ENCODE results near the gene CLEC20A. TPM values are rescaled to one million over a fixed set of nuclear protein-coding genes. Genes with fewer than 3 reads are reported as not detected.

Gene CLEC20A
- polyA plus RNA-seq: not detected

DNA sequence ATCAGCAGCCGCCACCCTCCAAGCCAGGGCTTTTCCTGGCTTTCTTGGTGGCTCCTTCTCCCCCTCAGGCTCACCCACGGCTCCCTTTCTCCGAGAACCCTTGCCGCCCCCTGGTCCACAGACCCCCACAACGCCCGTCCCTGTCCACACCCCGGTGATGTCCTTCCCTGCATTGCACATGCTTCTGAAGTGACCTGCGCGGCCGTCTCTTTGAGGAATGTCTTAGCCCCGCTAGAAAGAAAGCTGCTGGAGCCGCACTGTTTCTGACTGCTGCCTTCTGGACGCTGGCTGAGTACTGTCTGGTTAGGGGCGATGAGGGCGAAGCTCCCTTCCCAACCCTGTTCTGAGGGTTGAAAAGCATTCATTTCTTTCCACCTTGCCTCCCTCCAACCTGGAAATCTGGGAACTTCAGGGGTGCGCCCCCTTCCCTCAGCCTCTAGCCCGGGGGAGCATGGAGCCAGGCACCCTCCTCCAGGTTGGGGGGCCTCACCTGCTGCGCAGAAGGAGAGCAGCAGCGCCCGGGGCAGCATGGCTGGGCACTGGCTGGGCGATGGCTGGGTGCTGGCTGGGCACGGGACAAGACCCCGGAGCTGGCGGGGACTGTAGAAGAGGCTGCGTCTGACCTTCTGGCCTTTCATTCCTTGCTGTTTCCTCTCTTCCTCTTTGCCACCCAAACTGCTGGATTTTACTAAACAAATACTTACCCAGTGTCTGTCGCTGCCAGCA lies at the start of gene CLEC20A:
TSS of gene CLEC20A (minus strand) at position 555 of the 726 bp plus-strand sequence. CDS start at position 530, 25 bp downstream.
- Histone ChIP-seq H3K4me1 (ENCODE audit: control insufficient read depth in 2 of 2, insufficient read depth in 2 of 2, low read length in 1 of 2) (peaks cover 0 to 4% of the 10 kb centered on the region in 2 donors), H3K27ac (ENCODE audit: low read depth in 2 of 2, low read length in 1 of 2) (no peak within 1 kb of the TSS), H3K27me3 (ENCODE audit: control insufficient read depth in 1 of 2, insufficient read depth in 2 of 2, low read length in 2 of 2) (no peaks in the 10 kb centered on the region), H3K36me3 (ENCODE audit: control insufficient read depth in 2 of 2, insufficient read depth in 2 of 2, low read length in 1 of 2) (no peaks in the 10 kb centered on the region), H3K4me3 (ENCODE audit: low read depth in 1 of 2, low read length in 2 of 2) (no peak within 1 kb of the TSS), H3K9me3 (ENCODE audit: control insufficient read depth in 2 of 2, insufficient read depth in 1 of 2, low read depth in 1 of 2, low read length in 1 of 2) (no peaks in the 10 kb centered on the region)
- WGBS, 2 donors: 93 to 95% methylated on average over 26 of the region's 26 CpGs

GRCh38 chr1:178544531-178544930 lies 47.8 kb upstream of the CLEC20A start:
- Histone ChIP-seq H3K36me3 (ENCODE audit: control insufficient read depth in 2 of 2, insufficient read depth in 2 of 2, low read length in 1 of 2) (peaks cover 0 to 3% of the 10 kb centered on the region in 2 donors), H3K4me3 (ENCODE audit: low read depth in 1 of 2, low read length in 2 of 2) (no peak overlapping the region), H3K27ac (ENCODE audit: low read depth in 2 of 2, low read length in 1 of 2) (no peak overlapping the region), H3K9me3 (ENCODE audit: control insufficient read depth in 2 of 2, insufficient read depth in 1 of 2, low read depth in 1 of 2, low read length in 1 of 2) (no peaks in the 10 kb centered on the region), H3K4me1 (ENCODE audit: control insufficient read depth in 2 of 2, insufficient read depth in 2 of 2, low read length in 1 of 2) (peaks cover 0 to 6% of the 10 kb centered on the region in 2 donors), H3K27me3 (ENCODE audit: control insufficient read depth in 1 of 2, insufficient read depth in 2 of 2, low read length in 2 of 2) (no peaks in the 10 kb centered on the region)
- 72 to 73% methylated on average over 9 of the region's 9 CpGs for WGBS, 2 donors

GRCh38 chr1:178543290-178543607 lies 46.5 kb upstream of the CLEC20A start:
- Histone ChIP-seq H3K36me3 (ENCODE audit: control insufficient read depth in 2 of 2, insufficient read depth in 2 of 2, low read length in 1 of 2) (peaks cover 0 to 3% of the 10 kb centered on the region in 2 donors), H3K4me1 (ENCODE audit: control insufficient read depth in 2 of 2, insufficient read depth in 2 of 2, low read length in 1 of 2) (peaks cover 0 to 16% of the 10 kb centered on the region in 2 donors), H3K4me3 (ENCODE audit: low read depth in 1 of 2, low read length in 2 of 2) (peak overlapping the region; percentile 69 to 76), H3K27ac (ENCODE audit: low read depth in 2 of 2, low read length in 1 of 2) (peak overlapping the region; percentile 35 to 81), H3K9me3 (ENCODE audit: control insufficient read depth in 2 of 2, insufficient read depth in 1 of 2, low read depth in 1 of 2, low read length in 1 of 2) (no peaks in the 10 kb centered on the region), H3K27me3 (ENCODE audit: control insufficient read depth in 1 of 2, insufficient read depth in 2 of 2, low read length in 2 of 2) (no peaks in the 10 kb centered on the region)
- WGBS, 2 donors: 16 to 17% methylated on average over 10 of the region's 10 CpGs

DNA sequence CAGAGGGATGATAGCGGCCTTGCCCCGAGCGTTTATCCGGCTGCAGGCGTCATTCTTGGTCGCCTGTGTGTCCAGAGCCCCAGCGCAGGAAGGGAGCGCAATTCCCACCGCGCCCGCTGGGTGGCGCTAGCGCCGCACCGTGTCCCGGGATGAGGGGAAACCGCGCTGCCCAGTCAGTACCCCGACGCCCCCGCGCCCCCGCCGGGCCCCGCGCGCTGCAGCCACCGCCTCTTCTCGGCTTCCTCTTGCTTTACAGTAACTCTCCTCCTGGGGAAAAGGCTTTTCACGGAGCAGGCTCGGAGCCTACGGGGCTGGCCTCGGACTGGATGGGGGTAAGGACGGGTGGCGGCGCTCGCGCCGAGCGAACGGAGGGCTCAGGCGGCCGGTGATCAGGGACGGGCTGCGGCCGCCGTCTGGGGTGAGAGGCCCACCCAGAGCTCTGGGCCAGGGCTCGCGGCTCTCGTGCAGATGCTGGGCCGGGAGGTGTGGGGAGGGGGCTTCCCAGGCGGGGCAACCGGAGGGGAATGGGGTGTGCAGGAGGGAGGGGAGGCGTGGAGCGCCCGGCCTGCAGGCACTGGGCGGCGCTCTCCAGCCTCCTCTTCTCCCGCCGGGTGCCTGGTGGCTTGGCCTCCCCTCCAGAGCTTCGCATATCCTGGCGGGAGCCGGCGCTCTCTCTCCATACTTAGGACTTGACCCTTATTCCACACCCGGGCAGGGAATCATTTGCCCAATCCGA lies 46.0 kb upstream of the CLEC20A start:
- peak overlapping the region; percentile 69 to 76 for H3K4me3 ChIP-seq (ENCODE audit: low read depth in 1 of 2, low read length in 2 of 2)
- no peaks in the 10 kb centered on the region for H3K9me3 ChIP-seq (ENCODE audit: control insufficient read depth in 2 of 2, insufficient read depth in 1 of 2, low read depth in 1 of 2, low read length in 1 of 2)
- H3K36me3 ChIP-seq (ENCODE audit: control insufficient read depth in 2 of 2, insufficient read depth in 2 of 2, low read length in 1 of 2): peaks cover 0 to 3% of the 10 kb centered on the region in 2 donors
- peak overlapping the region; percentile 74 to 81 for H3K27ac ChIP-seq (ENCODE audit: low read depth in 2 of 2, low read length in 1 of 2)
- no peaks in the 10 kb centered on the region for H3K27me3 ChIP-seq (ENCODE audit: control insufficient read depth in 1 of 2, insufficient read depth in 2 of 2, low read length in 2 of 2)
- WGBS, 2 donors: 1 to 2% methylated on average over 61 to 66 of the region's 66 CpGs
- peaks cover 0 to 21% of the 10 kb centered on the region in 2 donors for H3K4me1 ChIP-seq (ENCODE audit: control insufficient read depth in 2 of 2, insufficient read depth in 2 of 2, low read length in 1 of 2)

DNA sequence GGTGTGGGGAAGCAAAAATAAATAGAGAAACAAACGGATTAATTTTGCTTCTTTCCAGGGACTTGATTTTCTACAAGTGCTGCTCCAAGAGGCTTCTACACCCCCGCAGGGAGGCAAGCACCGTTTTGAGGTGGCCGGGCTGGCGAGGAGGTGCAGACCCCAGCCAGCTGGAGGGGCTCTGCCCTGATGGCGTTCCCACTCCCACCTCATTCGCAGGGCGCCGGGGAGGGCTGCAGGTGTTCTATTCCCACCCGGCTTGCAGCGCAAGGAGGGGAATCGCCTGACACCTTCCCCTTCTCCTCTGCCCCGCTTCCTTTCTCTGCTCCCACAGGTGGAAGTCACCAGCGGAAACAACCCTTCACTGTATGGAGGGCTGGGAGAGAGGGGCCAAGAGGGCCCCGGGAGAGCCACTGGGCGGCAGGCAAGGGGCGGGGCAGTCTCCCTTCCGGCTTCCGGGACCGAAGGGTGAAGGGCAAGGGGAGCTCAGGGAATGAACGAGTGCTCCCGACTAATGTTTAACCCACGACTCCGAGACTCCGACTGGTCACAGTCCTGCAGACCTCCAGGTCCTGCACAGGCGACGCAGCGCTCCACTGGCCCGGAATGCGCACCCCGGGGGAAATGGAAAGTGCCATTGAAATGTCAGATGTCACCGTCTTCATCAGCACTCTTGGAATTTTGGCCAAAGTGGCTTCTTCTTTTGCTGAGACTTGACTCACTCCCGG lies 45.2 kb upstream of the CLEC20A start:
- WGBS, 2 donors: 4 to 6% methylated on average over 33 of the region's 33 CpGs
- no peaks in the 10 kb centered on the region for H3K9me3 ChIP-seq (ENCODE audit: control insufficient read depth in 2 of 2, insufficient read depth in 1 of 2, low read depth in 1 of 2, low read length in 1 of 2)

DNA sequence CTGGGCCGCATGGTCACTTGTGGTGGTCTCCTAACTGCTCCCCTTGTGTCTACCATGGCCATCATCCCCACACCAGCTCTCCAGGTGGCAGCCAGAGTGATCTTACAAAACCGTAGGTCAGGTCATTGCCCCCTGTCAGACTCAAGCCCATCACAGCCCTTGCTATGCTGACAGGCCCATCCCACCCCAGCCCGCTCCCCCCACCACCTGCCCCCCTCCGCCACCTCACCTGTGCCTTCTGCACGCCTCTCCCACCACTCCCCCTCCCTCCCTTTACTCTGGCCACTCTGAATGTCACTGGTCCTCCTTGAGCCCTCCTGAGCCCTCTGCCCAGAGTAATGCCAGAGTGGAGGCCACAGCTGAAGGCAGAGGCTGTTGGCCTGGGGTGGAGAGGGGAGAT lies 44.6 kb upstream of the CLEC20A start:
- peaks cover 0 to 24% of the 10 kb centered on the region in 2 donors for H3K4me1 ChIP-seq (ENCODE audit: control insufficient read depth in 2 of 2, insufficient read depth in 2 of 2, low read length in 1 of 2)
- no peaks in the 10 kb centered on the region for H3K9me3 ChIP-seq (ENCODE audit: control insufficient read depth in 2 of 2, insufficient read depth in 1 of 2, low read depth in 1 of 2, low read length in 1 of 2)
- peak overlapping the region in 1 of 2 donors; percentile 26 for H3K27ac ChIP-seq (ENCODE audit: low read depth in 2 of 2, low read length in 1 of 2)
- 84 to 88% methylated on average over 5 of the region's 5 CpGs for WGBS, 2 donors
- no peak overlapping the region for H3K4me3 ChIP-seq (ENCODE audit: low read depth in 1 of 2, low read length in 2 of 2)
- H3K27me3 ChIP-seq (ENCODE audit: control insufficient read depth in 1 of 2, insufficient read depth in 2 of 2, low read length in 2 of 2): no peaks in the 10 kb centered on the region
- no peaks in the 10 kb centered on the region for H3K36me3 ChIP-seq (ENCODE audit: control insufficient read depth in 2 of 2, insufficient read depth in 2 of 2, low read length in 1 of 2)

More for the DNA sequence above, 45.2 kb upstream of the CLEC20A start:
- H3K4me3 ChIP-seq (ENCODE audit: low read depth in 1 of 2, low read length in 2 of 2): peak overlapping the region; percentile 69 to 76
- H3K36me3 ChIP-seq (ENCODE audit: control insufficient read depth in 2 of 2, insufficient read depth in 2 of 2, low read length in 1 of 2): peaks cover 0 to under 1% of the 10 kb centered on the region in 2 donors
- H3K4me1 ChIP-seq (ENCODE audit: control insufficient read depth in 2 of 2, insufficient read depth in 2 of 2, low read length in 1 of 2): peaks cover 0 to 24% of the 10 kb centered on the region in 2 donors
- H3K27me3 ChIP-seq (ENCODE audit: control insufficient read depth in 1 of 2, insufficient read depth in 2 of 2, low read length in 2 of 2): no peaks in the 10 kb centered on the region
- H3K27ac ChIP-seq (ENCODE audit: low read depth in 2 of 2, low read length in 1 of 2): peak overlapping the region; percentile 74 to 81

DNA sequence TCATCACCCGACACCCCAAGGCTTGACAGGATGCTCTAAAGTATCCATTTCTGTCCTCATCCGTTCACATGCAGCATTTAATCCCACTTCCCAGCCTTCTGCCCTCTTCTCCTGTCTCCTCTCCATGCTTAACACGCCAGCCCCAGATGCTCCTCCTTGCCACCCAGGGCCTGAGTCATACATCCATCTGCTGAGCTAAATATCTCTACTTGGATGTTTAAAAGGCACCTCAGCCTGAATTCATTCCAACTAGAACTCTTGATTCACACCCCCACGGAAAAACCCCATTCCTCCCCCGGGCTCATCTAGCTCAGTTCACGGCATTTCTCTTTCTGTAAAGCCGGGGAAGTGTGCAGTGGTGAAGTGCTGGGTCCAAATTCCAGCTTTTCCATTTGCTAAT lies 43.9 kb upstream of the CLEC20A start:
- H3K9me3 ChIP-seq (ENCODE audit: control insufficient read depth in 2 of 2, insufficient read depth in 1 of 2, low read depth in 1 of 2, low read length in 1 of 2): no peaks in the 10 kb centered on the region
- H3K4me1 ChIP-seq (ENCODE audit: control insufficient read depth in 2 of 2, insufficient read depth in 2 of 2, low read length in 1 of 2): peaks cover 0 to 26% of the 10 kb centered on the region in 2 donors
- no peak overlapping the region for H3K4me3 ChIP-seq (ENCODE audit: low read depth in 1 of 2, low read length in 2 of 2)
- no peaks in the 10 kb centered on the region for H3K27me3 ChIP-seq (ENCODE audit: control insufficient read depth in 1 of 2, insufficient read depth in 2 of 2, low read length in 2 of 2)
- no peak overlapping the region for H3K27ac ChIP-seq (ENCODE audit: low read depth in 2 of 2, low read length in 1 of 2)
- WGBS, 2 donors: 60 to 63% methylated on average over 7 of the region's 7 CpGs
- H3K36me3 ChIP-seq (ENCODE audit: control insufficient read depth in 2 of 2, insufficient read depth in 2 of 2, low read length in 1 of 2): no peaks in the 10 kb centered on the region

DNA sequence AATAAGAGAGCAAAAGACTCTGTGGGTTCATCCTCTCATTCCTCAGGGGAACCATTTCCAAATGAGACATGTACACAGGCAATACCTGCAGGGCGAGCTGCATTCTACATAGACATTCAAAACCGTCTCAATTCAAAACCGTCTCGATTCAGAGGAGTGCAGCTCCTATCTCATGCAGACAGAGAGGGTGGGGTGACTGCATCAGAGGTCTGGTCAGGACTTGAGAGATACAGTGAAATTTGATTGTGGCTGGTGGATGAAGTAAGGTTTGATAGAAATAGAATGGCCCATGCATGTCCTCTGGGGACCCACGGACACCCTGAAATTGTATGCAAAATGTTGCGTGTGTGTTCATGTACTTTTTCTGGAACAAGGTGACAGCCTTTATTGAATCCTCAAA lies 43.4 kb upstream of the CLEC20A start:
- no peak overlapping the region for H3K27ac ChIP-seq (ENCODE audit: low read depth in 2 of 2, low read length in 1 of 2)
- peaks cover 0 to 26% of the 10 kb centered on the region in 2 donors for H3K4me1 ChIP-seq (ENCODE audit: control insufficient read depth in 2 of 2, insufficient read depth in 2 of 2, low read length in 1 of 2)
- H3K27me3 ChIP-seq (ENCODE audit: control insufficient read depth in 1 of 2, insufficient read depth in 2 of 2, low read length in 2 of 2): no peaks in the 10 kb centered on the region
- WGBS, 2 donors: 67% methylated on average over 6 of the region's 6 CpGs
- no peak overlapping the region for H3K4me3 ChIP-seq (ENCODE audit: low read depth in 1 of 2, low read length in 2 of 2)
- no peaks in the 10 kb centered on the region for H3K36me3 ChIP-seq (ENCODE audit: control insufficient read depth in 2 of 2, insufficient read depth in 2 of 2, low read length in 1 of 2)
- no peaks in the 10 kb centered on the region for H3K9me3 ChIP-seq (ENCODE audit: control insufficient read depth in 2 of 2, insufficient read depth in 1 of 2, low read depth in 1 of 2, low read length in 1 of 2)

DNA sequence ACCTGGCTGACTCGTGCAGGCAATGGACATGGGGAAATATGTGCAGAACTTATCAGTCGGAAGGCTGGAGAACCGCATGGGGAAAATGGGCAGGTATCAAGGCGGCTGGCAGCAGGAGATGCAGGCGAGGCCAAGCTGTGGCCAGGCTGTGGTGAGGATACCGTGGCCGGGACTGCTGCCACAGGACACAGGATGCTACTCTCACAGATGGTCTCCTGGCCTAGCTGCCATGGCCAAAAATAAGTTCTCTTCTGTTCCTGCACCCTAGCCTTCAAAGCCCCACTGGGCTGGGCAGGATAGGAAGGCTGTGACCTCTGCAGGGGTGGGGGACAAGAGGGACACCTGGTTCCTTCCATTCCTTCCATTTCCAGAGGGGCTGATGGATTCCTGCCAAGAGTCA lies 42.5 kb upstream of the CLEC20A start:
- H3K36me3 ChIP-seq (ENCODE audit: control insufficient read depth in 2 of 2, insufficient read depth in 2 of 2, low read length in 1 of 2): no peaks in the 10 kb centered on the region
- H3K4me1 ChIP-seq (ENCODE audit: control insufficient read depth in 2 of 2, insufficient read depth in 2 of 2, low read length in 1 of 2): peaks cover 0 to 26% of the 10 kb centered on the region in 2 donors
- no peaks in the 10 kb centered on the region for H3K27me3 ChIP-seq (ENCODE audit: control insufficient read depth in 1 of 2, insufficient read depth in 2 of 2, low read length in 2 of 2)
- peak overlapping the region; percentile 82 to 92 for H3K27ac ChIP-seq (ENCODE audit: low read depth in 2 of 2, low read length in 1 of 2)
- WGBS, 2 donors: 81 to 90% methylated on average over 7 of the region's 7 CpGs
- no peak overlapping the region for H3K4me3 ChIP-seq (ENCODE audit: low read depth in 1 of 2, low read length in 2 of 2)
- H3K9me3 ChIP-seq (ENCODE audit: control insufficient read depth in 2 of 2, insufficient read depth in 1 of 2, low read depth in 1 of 2, low read length in 1 of 2): no peaks in the 10 kb centered on the region

Data from esophagus (tissue), 2 donors.